ENCODE results near the gene PIEZO1.

The PIEZO1 gene

GRCh38 chr16:88702371-88703210, 82.4 kb downstream of the PIEZO1 start:
- DNase-seq (ENCODE audit: low read depth in 2 of 2): no peak

- DNase-seq (ENCODE audit: low read depth in 2 of 2): no peak
Observed at GRCh38 chr16:88701581-88702370, 83.2 kb downstream of the PIEZO1 start.

GRCh38 chr16:88700636-88701482, 84.2 kb downstream of the PIEZO1 start:
- DNase-seq (ENCODE audit: low read depth in 2 of 2): peak; percentile 93 to 96

- no peak for DNase-seq (ENCODE audit: low read depth in 2 of 2)
Observed at GRCh38 chr16:88700322-88700635, 84.7 kb downstream of the PIEZO1 start.

- no peak for DNase-seq (ENCODE audit: low read depth in 2 of 2)
Observed at GRCh38 chr16:88699180-88699579, 85.8 kb downstream of the PIEZO1 start.

GRCh38 chr16:88698646-88699045, 86.4 kb downstream of the PIEZO1 start:
- no peak for DNase-seq (ENCODE audit: low read depth in 2 of 2)

- DNase-seq (ENCODE audit: low read depth in 2 of 2): no peak
Observed at GRCh38 chr16:88697831-88698615, 87.0 kb downstream of the PIEZO1 start.

GRCh38 chr16:88697116-88697830, 87.7 kb downstream of the PIEZO1 start:
- DNase-seq (ENCODE audit: low read depth in 2 of 2): no peak

- DNase-seq (ENCODE audit: low read depth in 2 of 2): no peak
Observed at GRCh38 chr16:88696441-88696840, 88.6 kb downstream of the PIEZO1 start.

- no peak for DNase-seq (ENCODE audit: low read depth in 2 of 2)
Observed at GRCh38 chr16:88695753-88696152, 89.3 kb downstream of the PIEZO1 start.

- DNase-seq (ENCODE audit: low read depth in 2 of 2): no peak
Observed at GRCh38 chr16:88695218-88695617, 89.8 kb downstream of the PIEZO1 start.

- DNase-seq (ENCODE audit: low read depth in 2 of 2): no peak
Observed at GRCh38 chr16:88694221-88695087, 90.6 kb downstream of the PIEZO1 start.

- DNase-seq (ENCODE audit: low read depth in 2 of 2): no peak
Observed at GRCh38 chr16:88693420-88694177, 91.4 kb downstream of the PIEZO1 start.

GRCh38 chr16:88692861-88693260, 92.2 kb downstream of the PIEZO1 start:
- no peak for DNase-seq (ENCODE audit: low read depth in 2 of 2)

GRCh38 chr16:88691924-88692560, 93.0 kb downstream of the PIEZO1 start:
- DNase-seq (ENCODE audit: low read depth in 2 of 2): no peak

GRCh38 chr16:88691129-88691813, 93.7 kb downstream of the PIEZO1 start:
- DNase-seq (ENCODE audit: low read depth in 2 of 2): no peak

GRCh38 chr16:88690341-88691128, 94.5 kb downstream of the PIEZO1 start:
- DNase-seq (ENCODE audit: low read depth in 2 of 2): no peak
